HFFc6 (cell line): ENCODE results near the gene ADPRH. TPM values are rescaled to one million over a fixed set of nuclear protein-coding genes. Genes with fewer than 3 reads are reported as not detected.

Experiments used
- DNase-seq: peaks from one replicate; pipeline ENCODE4 v3.0.0-alpha.2; 2018
- H3K27ac Mint-ChIP-seq: 2 replicates; pipeline ENCODE4 v1.8.0; 2020; ENCODE audit warnings: mild to moderate bottlenecking, mixed read lengths
- H3K27me3 Mint-ChIP-seq: 2 replicates; pipeline ENCODE4 v1.8.0; 2021; ENCODE audit warnings: mild to moderate bottlenecking, moderate library complexity, mixed read lengths; ENCODE audit not compliant: insufficient read depth
- H3K36me3 Mint-ChIP-seq: 2 replicates; pipeline ENCODE4 v1.8.0; 2021; ENCODE audit warnings: low read depth, mixed read lengths
- H3K4me1 Mint-ChIP-seq: 2 replicates; pipeline ENCODE4 v1.8.0; 2020; ENCODE audit warnings: low read depth, mixed read lengths
- H3K4me3 Mint-ChIP-seq: 2 replicates; pipeline ENCODE4 v1.8.0; 2020; ENCODE audit warnings: mild to moderate bottlenecking, moderate library complexity, mixed read lengths
- H3K9me3 Mint-ChIP-seq: 2 replicates; pipeline ENCODE4 v1.8.0; 2020; ENCODE audit warnings: mild to moderate bottlenecking, mixed read lengths
- total RNA-seq, 6 experiments: library from RNA; stranded (reverse); fragmentation: NEBNext Ultra II Directional; extraction: Animal tissue kit (Norgen Biotek cat#: 25700); gene quantifications; 2 replicates in 1 of 6; 3 replicates in 5 of 6; pipeline ENCODE4 v1.2.3, GENCODE V29; 2021
- TF ChIP-seq, protein P1 (sequence below): fragments of 200-600 bp; sonication (generic); IDR thresholded peaks from 2 replicates; pipeline ENCODE4 v1.5.0; 2021; ENCODE audit warnings: antibody characterized with exemption, mild to moderate bottlenecking

The ADPRH gene
- total RNA-seq, 6 experiments from 2014 or later, result 0.10 to 1.8 (median 0.19) TPM

DNA sequence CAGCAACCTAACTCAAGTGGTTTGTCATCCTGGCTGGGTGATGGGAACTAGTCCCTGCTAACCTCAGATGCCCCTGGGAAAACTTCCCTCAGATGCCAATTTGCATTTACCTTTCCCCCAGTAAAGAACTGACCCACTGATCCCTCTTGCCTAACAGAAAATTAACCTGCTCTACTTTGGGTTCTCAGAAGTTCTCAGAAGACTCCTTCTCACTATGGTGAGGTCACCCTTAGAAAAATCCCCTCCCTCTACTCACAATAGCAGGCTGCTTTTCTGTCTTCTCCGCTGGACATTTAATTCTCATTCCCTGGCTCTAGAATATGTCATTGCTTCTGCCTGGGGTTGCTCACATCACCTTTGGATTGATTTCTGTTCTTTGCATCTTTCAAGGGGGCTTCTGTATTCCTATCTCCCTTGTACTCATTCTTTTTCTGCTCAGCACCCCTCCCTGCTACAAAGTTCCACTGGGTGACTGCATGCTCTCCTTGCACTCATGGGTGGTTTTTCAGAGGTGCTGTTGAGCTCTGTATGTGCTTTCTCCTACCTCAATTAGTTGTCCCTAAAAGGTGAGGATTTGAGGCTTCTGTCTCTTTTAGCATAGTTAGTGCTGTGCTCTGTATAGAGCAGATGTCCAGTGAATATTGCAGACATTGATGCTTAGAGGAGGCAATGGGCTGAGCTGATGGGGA is 19.3 kb downstream of the ADPRH start:
- Mint-ChIP-seq H3K4me3 (no peak overlapping the region), H3K27me3 (peaks cover 12% of the 10 kb centered on the region), H3K27ac (no peak overlapping the region)

DNA sequence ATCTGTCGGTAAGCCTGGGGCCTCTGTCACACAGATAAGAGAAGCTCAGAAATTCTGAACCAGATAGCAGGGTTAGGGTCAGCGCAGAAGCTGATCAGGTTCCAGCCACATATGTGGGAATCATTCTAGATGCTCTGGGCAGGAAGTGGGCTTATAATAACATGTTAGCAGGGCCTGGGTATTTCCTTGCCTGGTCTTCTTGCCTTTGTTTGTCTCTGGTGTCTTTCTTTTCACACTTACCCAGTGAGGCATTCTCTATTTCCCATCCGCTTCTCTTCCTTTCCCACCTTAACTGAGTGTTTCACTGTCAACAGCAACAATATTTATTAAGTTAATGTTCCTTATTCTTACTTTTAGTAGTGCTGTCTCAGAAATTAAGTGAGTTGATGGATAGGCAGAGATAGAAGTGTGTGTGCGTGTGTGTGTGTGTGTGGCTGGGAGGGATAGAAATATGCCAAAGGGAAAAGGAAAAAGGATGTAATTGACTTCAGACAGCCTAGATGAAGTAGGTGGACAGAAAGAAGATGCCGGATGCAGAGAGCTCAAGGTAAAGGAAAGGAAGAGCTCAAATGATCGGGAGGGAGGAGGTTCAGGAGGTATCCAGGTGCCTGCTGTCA is 20.4 kb downstream of the ADPRH start:
- Mint-ChIP-seq H3K4me1 (peaks cover 9% of the 10 kb centered on the region), H3K4me3 (no peak overlapping the region), H3K27ac (no peak overlapping the region), H3K27me3 (peaks cover 12% of the 10 kb centered on the region), H3K9me3 (no peaks in the 10 kb centered on the region), H3K36me3 (no peaks in the 10 kb centered on the region)
- TF ChIP-seq, protein P1, sequence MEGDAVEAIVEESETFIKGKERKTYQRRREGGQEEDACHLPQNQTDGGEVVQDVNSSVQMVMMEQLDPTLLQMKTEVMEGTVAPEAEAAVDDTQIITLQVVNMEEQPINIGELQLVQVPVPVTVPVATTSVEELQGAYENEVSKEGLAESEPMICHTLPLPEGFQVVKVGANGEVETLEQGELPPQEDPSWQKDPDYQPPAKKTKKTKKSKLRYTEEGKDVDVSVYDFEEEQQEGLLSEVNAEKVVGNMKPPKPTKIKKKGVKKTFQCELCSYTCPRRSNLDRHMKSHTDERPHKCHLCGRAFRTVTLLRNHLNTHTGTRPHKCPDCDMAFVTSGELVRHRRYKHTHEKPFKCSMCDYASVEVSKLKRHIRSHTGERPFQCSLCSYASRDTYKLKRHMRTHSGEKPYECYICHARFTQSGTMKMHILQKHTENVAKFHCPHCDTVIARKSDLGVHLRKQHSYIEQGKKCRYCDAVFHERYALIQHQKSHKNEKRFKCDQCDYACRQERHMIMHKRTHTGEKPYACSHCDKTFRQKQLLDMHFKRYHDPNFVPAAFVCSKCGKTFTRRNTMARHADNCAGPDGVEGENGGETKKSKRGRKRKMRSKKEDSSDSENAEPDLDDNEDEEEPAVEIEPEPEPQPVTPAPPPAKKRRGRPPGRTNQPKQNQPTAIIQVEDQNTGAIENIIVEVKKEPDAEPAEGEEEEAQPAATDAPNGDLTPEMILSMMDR, result no peak
- DNase-seq, result no peak

More for the DNA sequence above, 19.3 kb downstream of the ADPRH start:
- Mint-ChIP-seq H3K9me3 (no peaks in the 10 kb centered on the region), H3K4me1 (peaks cover 14% of the 10 kb centered on the region), H3K36me3 (no peaks in the 10 kb centered on the region)
- TF ChIP-seq, protein P1, result no peak
- DNase-seq, result no peak

DNA sequence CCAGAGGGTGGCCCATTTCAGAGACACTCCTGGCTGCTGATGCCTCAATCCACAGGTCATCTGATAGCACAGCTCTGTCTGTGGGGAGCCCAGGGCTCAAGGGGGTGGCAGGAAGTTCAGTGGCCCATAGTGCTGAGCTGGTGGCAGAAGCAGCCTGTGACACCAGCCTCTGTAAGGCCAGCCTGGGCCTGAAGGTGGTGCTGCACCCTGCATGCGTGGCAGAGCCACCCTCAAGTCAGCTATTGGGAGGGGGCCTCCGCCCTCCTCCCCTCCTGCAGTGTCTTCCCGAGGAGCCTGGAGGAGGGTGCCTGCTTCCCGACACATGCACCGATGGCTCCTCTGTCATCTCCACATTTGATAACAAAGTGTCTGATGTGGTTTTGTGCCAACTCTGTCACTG is 21.4 kb downstream of the ADPRH start:
- peaks cover 13% of the 10 kb centered on the region for H3K27me3 Mint-ChIP-seq
- H3K4me3 Mint-ChIP-seq, result no peak overlapping the region
- TF ChIP-seq, protein P1, result peak; percentile 71
- no peak overlapping the region for H3K27ac Mint-ChIP-seq
- H3K9me3 Mint-ChIP-seq, result no peaks in the 10 kb centered on the region
- no peaks in the 10 kb centered on the region for H3K36me3 Mint-ChIP-seq
- no peak for DNase-seq
- peaks cover 8% of the 10 kb centered on the region for H3K4me1 Mint-ChIP-seq

DNA sequence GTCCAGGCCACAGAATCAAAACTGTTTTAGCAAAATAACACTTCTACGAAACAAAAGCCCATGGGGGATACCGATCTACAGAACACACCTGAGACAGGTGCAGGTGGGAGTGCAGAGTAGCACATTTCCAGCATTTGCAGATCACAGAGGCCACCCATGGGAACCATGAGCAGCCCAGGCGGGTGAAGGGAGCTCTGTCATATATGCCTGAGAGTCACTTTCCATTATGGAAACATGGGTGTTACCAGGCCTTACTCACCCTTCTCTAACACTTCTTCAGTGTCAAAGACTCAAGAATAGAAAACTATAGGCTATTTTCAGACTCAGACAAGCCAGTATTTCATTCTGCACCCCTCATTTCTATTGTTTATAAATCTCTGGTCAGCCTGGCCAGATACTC is 21.9 kb downstream of the ADPRH start:
- Mint-ChIP-seq H3K27ac (no peak overlapping the region), H3K9me3 (no peaks in the 10 kb centered on the region), H3K4me3 (no peak overlapping the region), H3K4me1 (peaks cover 4% of the 10 kb centered on the region), H3K36me3 (no peaks in the 10 kb centered on the region), H3K27me3 (peaks cover 16% of the 10 kb centered on the region)
- TF ChIP-seq, protein P1, result no peak
- DNase-seq, result no peak

DNA sequence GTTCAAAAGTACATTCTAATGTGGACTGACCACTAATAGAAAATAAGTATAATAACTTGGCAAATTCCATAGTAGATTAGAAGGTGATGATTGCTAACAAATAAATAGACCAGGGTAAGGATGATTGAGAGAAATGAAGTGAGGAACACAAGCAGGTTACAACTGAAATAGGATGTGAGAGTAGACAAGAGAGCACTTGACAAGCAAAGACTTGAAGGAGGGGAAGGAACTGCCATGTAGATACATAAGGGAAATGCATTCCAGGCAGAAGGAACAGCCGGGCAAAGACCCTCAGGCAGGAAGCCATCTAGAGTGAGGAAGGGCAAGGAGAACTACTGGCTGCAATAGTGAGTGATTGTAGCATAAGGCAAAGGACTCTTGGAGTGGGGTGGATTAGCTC is 23.4 kb downstream of the ADPRH start:
- Mint-ChIP-seq H3K4me3 (no peak overlapping the region), H3K36me3 (no peaks in the 10 kb centered on the region), H3K27me3 (peaks cover 20% of the 10 kb centered on the region), H3K27ac (no peak overlapping the region), H3K4me1 (no peaks in the 10 kb centered on the region; the same call in 1 of the 2 replicates), H3K9me3 (no peaks in the 10 kb centered on the region)
- TF ChIP-seq, protein P1, result no peak
- no peak for DNase-seq
